GM18519 (cell line): Measurements from ENCODE around the gene EFR3B.
"Not testable (repeated sequence)": the region's sequence is repeated elsewhere in the genome, so short reads cannot be mapped to it uniquely, and the experiment has no call there.

Source experiments
- ATAC-seq: cut with Tn5 transposase; IDR thresholded peaks from one replicate; pipeline ENCODE4 v1.9.1; 2021; ENCODE audit warnings: mild to moderate bottlenecking, moderate library complexity; ENCODE audit not compliant: unreplicated experiment, low FRiP score

The EFR3B gene

GRCh38 chr2:25140535-25140934 is 98.7 kb downstream of the EFR3B start:
- ATAC-seq = not testable (repeated sequence)

GRCh38 chr2:25141120-25141519 is 99.2 kb downstream of the EFR3B start:
- ATAC-seq = no peak

GRCh38 chr2:25145803-25146202 is 103.9 kb downstream of the EFR3B start:
- no peak for ATAC-seq

GRCh38 chr2:25146896-25147295 is 105.0 kb downstream of the EFR3B start:
- no peak for ATAC-seq

GRCh38 chr2:25149646-25150045 is 107.8 kb downstream of the EFR3B start:
- no peak for ATAC-seq

- not testable (repeated sequence) for ATAC-seq
Measured at GRCh38 chr2:25150993-25151392, 109.1 kb downstream of the EFR3B start.

GRCh38 chr2:25151718-25152117 is 109.8 kb downstream of the EFR3B start:
- ATAC-seq = no peak

GRCh38 chr2:25155401-25155800 is 113.5 kb downstream of the EFR3B start:
- no peak for ATAC-seq

- ATAC-seq = no peak
Measured at GRCh38 chr2:25158096-25158852, 116.4 kb downstream of the EFR3B start.

- ATAC-seq = no peak
Measured at GRCh38 chr2:25159949-25160348, 118.1 kb downstream of the EFR3B start.

GRCh38 chr2:25160376-25160775 is 118.5 kb downstream of the EFR3B start:
- ATAC-seq = no peak

- ATAC-seq = no peak
Measured at GRCh38 chr2:25161055-25161781, 119.3 kb downstream of the EFR3B start.

- ATAC-seq = not testable (repeated sequence)
Measured at GRCh38 chr2:25162061-25162460, 120.2 kb downstream of the EFR3B start.

GRCh38 chr2:25164561-25164960 is 122.7 kb downstream of the EFR3B start:
- no peak for ATAC-seq

- ATAC-seq = peak; percentile 73
Measured at GRCh38 chr2:25165992-25166875, 124.4 kb downstream of the EFR3B start.

GRCh38 chr2:25168256-25169072 is 126.6 kb downstream of the EFR3B start, which contains the start of gene POMC:
Gene POMC, minus strand, starts transcription at chr2:25168580. Its CDS starts 3,808 bp downstream, at chr2:25164772.
- no peak for ATAC-seq

GRCh38 chr2:25169073-25169470 is 127.2 kb downstream of the EFR3B start:
- ATAC-seq = no peak

- no peak for ATAC-seq
Measured at GRCh38 chr2:25170888-25171287, 129.0 kb downstream of the EFR3B start.

- no peak for ATAC-seq
Measured at GRCh38 chr2:25173719-25174118, 131.8 kb downstream of the EFR3B start.
